Keratinocyte (primary cell): ENCODE results near the gene RAPGEF3. TPM values are rescaled to one million over a fixed set of nuclear protein-coding genes. Genes with fewer than 3 reads are reported as not detected.

Experiments
- DNase-seq: peaks from one replicate; pipeline ENCODE4 v3.0.0-alpha.2; 2011; ENCODE audit warnings: low read depth, missing footprints, low spot score
- FAIRE-seq: peaks from 2 replicates; lab custom pipeline; 2011; peaks lifted over from hg19 to GRCh38; lab: Jason Lieb, UNC
- H2AFZ ChIP-seq: 2 replicates; pipeline ENCODE4 v1.6.0; 2012; ENCODE audit warnings: low read length, control low read depth, inconsistent platforms; ENCODE audit not compliant: control insufficient read depth
- H3K27ac ChIP-seq: 2 replicates; pipeline ENCODE4 v1.5.1; 2011; ENCODE audit warnings: low read length; ENCODE audit not compliant: control insufficient read depth, insufficient read depth
- H3K27me3 ChIP-seq: 3 replicates; pipeline ENCODE4 v1.6.0; 2011; ENCODE audit warnings: low read length; ENCODE audit not compliant: control insufficient read depth, insufficient read depth; ENCODE audit errors: extremely low read depth
- H3K36me3 ChIP-seq, 2 experiments: 2 replicates in 1 of 2; 3 replicates in 1 of 2; pipeline ENCODE4 v1.5.1; 2011; ENCODE audit warnings: low read length in 2 of 2, mild to moderate bottlenecking in 1 of 2; ENCODE audit not compliant: control insufficient read depth in 2 of 2, insufficient read depth in 2 of 2; ENCODE audit errors: extremely low read depth in 1 of 2
- H3K4me1 ChIP-seq: 3 replicates; pipeline ENCODE4 v1.5.1; 2011; ENCODE audit warnings: low read length; ENCODE audit not compliant: control insufficient read depth, insufficient read depth; ENCODE audit errors: extremely low read depth
- H3K4me2 ChIP-seq: 3 replicates; pipeline ENCODE4 v1.6.0; 2011; ENCODE audit warnings: low read depth, low read length; ENCODE audit not compliant: control insufficient read depth, insufficient read depth; ENCODE audit errors: extremely low read depth
- H3K4me3 ChIP-seq, 3 experiments: fragments of 200-600 bp in 1 of 3; sonication (generic) in 1 of 3; 2 replicates in 2 of 3; 3 replicates in 1 of 3; pipeline ENCODE4 v1.5.1; 2011 to 2016; ENCODE audit warnings: low read length in 3 of 3, mild to moderate bottlenecking in 3 of 3, control low read depth in 2 of 3, inconsistent platforms in 1 of 3, low read depth in 1 of 3, mixed read lengths in 1 of 3, mixed run types in 1 of 3, moderate library complexity in 1 of 3; ENCODE audit not compliant: control insufficient read depth in 2 of 3, insufficient read depth in 2 of 3; ENCODE audit errors: extremely low read depth in 1 of 3
- H3K79me2 ChIP-seq: 2 replicates; pipeline ENCODE4 v1.6.0; 2012; ENCODE audit warnings: low read length; ENCODE audit not compliant: control insufficient read depth, insufficient read depth
- H3K9ac ChIP-seq: 3 replicates; pipeline ENCODE4 v1.6.0; 2011; ENCODE audit warnings: low read length; ENCODE audit not compliant: control insufficient read depth, insufficient read depth; ENCODE audit errors: extremely low read depth
- H3K9me1 ChIP-seq: 3 replicates; pipeline ENCODE4 v1.6.0; 2011; ENCODE audit warnings: low read length; ENCODE audit not compliant: control insufficient read depth, insufficient read depth; ENCODE audit errors: extremely low read depth
- H3K9me3 ChIP-seq: 2 replicates; pipeline ENCODE4 v1.5.1; 2012; ENCODE audit warnings: low read depth, low read length; ENCODE audit not compliant: control insufficient read depth
- H4K20me1 ChIP-seq: 3 replicates; pipeline ENCODE4 v1.6.0; 2011; ENCODE audit warnings: low read length; ENCODE audit not compliant: control insufficient read depth, insufficient read depth; ENCODE audit errors: extremely low read depth
- EZH2 ChIP-seq: IDR thresholded peaks from one replicate; pipeline ENCODE4 v1.6.1; 2012; ENCODE audit warnings: inconsistent platforms, mild to moderate bottlenecking, low read length, moderate library complexity
- dilution Hi-C: fragments of 300-500 bp; cut with MboI; formaldehyde crosslinking; loops from one replicate; pipeline ENCODE4 v1.7.0; 2020; ENCODE audit warnings: low sequenced_read_pairs; ENCODE audit not compliant: extremely low pct_ligation_motif_present
- polyA plus RNA-seq, 5 experiments: library from polyadenylated mRNA; depleted of rRNA in 3 of 5; stranded (reverse) in 3 of 5; stranded (forward) in 1 of 5; unstranded in 1 of 5; fragments of >200 nt; gene quantifications; 1 replicate in 1 of 5; 2 replicates in 3 of 5; 3 replicates in 1 of 5; pipeline versions ENCODE4 v1.2.1 to v1.2.3, GENCODE V29; 2011 to 2012; ENCODE audit warnings: missing spikeins in 2 of 5, low read depth in 1 of 5, low replicate concordance in 1 of 5
- TF ChIP-seq, protein P1 (sequence below), 3 experiments: IDR thresholded peaks in 1 of 3; conservative IDR thresholded peaks in 1 of 3; optimal IDR thresholded peaks in 1 of 3; 2 replicates in 2 of 3; 3 replicates in 1 of 3; pipeline versions ENCODE3 to v1.5.1; 2011; ENCODE audit warnings: low read length in 3 of 3, mild to moderate bottlenecking in 3 of 3, moderate library complexity in 2 of 3, control low read depth in 1 of 3, inconsistent platforms in 1 of 3; ENCODE audit not compliant: insufficient read depth in 2 of 3; ENCODE audit errors: extremely low read depth in 1 of 3

Gene RAPGEF3
- polyA plus RNA-seq, 1 donor (not counting 4 experiments of a cell fraction or from before 2014, with no cell fraction given), result 5.1 TPM

GRCh38 chr12:47712171-47712570, 46.5 kb downstream of the RAPGEF3 start:
- dilution Hi-C loops, result no loop called here
- H3K4me3 ChIP-seq, result no peak overlapping the region
- no peaks in the 10 kb centered on the region for H3K36me3 ChIP-seq
- no peaks in the 10 kb centered on the region for H3K79me2 ChIP-seq
- TF ChIP-seq, protein P1, sequence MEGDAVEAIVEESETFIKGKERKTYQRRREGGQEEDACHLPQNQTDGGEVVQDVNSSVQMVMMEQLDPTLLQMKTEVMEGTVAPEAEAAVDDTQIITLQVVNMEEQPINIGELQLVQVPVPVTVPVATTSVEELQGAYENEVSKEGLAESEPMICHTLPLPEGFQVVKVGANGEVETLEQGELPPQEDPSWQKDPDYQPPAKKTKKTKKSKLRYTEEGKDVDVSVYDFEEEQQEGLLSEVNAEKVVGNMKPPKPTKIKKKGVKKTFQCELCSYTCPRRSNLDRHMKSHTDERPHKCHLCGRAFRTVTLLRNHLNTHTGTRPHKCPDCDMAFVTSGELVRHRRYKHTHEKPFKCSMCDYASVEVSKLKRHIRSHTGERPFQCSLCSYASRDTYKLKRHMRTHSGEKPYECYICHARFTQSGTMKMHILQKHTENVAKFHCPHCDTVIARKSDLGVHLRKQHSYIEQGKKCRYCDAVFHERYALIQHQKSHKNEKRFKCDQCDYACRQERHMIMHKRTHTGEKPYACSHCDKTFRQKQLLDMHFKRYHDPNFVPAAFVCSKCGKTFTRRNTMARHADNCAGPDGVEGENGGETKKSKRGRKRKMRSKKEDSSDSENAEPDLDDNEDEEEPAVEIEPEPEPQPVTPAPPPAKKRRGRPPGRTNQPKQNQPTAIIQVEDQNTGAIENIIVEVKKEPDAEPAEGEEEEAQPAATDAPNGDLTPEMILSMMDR (optimal IDR thresholded peaks at IDR 0.05 in 1 of 3, IDR thresholded peaks at IDR 0.05 in 1 of 3, conservative IDR thresholded peaks at IDR 0.05 in 1 of 3; ENCODE audit: extremely low read depth in 1 of 3, insufficient read depth in 2 of 3, low read length in 3 of 3), result no peak
- no peak for TF ChIP-seq EZH2
- no peaks in the 10 kb centered on the region for H3K9me1 ChIP-seq
- DNase-seq (no peak), FAIRE-seq (no peak)
- no peaks in the 10 kb centered on the region for H3K9me3 ChIP-seq
- H3K4me1 ChIP-seq, result peaks cover 12% of the 10 kb centered on the region
- H3K4me2 ChIP-seq, result no peak overlapping the region
- no peaks in the 10 kb centered on the region for H4K20me1 ChIP-seq
- no peaks in the 10 kb centered on the region for H3K27me3 ChIP-seq
- H3K9ac ChIP-seq, result no peak overlapping the region
- H2AFZ ChIP-seq, result no peak overlapping the region
- no peak overlapping the region for H3K27ac ChIP-seq

GRCh38 chr12:47711448-47711847, 47.2 kb downstream of the RAPGEF3 start:
- H3K27ac ChIP-seq, result no peak overlapping the region
- H3K9ac ChIP-seq, result no peak overlapping the region
- dilution Hi-C loops, result no loop called here
- no peaks in the 10 kb centered on the region for H4K20me1 ChIP-seq
- no peak overlapping the region for H3K4me3 ChIP-seq
- peaks cover 17% of the 10 kb centered on the region for H3K4me1 ChIP-seq
- TF ChIP-seq, protein P1 (optimal IDR thresholded peaks at IDR 0.05 in 1 of 3, IDR thresholded peaks at IDR 0.05 in 1 of 3, conservative IDR thresholded peaks at IDR 0.05 in 1 of 3; ENCODE audit: extremely low read depth in 1 of 3, insufficient read depth in 2 of 3, low read length in 3 of 3), result no peak
- no peak for TF ChIP-seq EZH2
- no peak overlapping the region for H3K4me2 ChIP-seq
- DNase-seq (no peak), FAIRE-seq (no peak)
- H3K9me3 ChIP-seq, result no peaks in the 10 kb centered on the region
- no peaks in the 10 kb centered on the region for H3K79me2 ChIP-seq
- H2AFZ ChIP-seq, result no peak overlapping the region
- no peaks in the 10 kb centered on the region for H3K9me1 ChIP-seq
- no peaks in the 10 kb centered on the region for H3K27me3 ChIP-seq
- H3K36me3 ChIP-seq, result no peaks in the 10 kb centered on the region
